Heart left ventricle (tissue), 16 donors: ENCODE results near the gene ARID3A. TPM values are rescaled to one million over a fixed set of nuclear protein-coding genes. Genes with fewer than 3 reads are reported as not detected.

ENCODE experiments used
- ATAC-seq, 4 donors: fragments of 200-7000 bp; cut with Tn5 transposase; one replicate each; pipeline ENCODE4 v1.9.1; 2020 to 2022; ENCODE audit warnings: moderate library complexity in 4 of 4, mild to moderate bottlenecking in 3 of 4, moderate number of reproducible peaks in 1 of 4
- DNase-seq, 5 donors: peaks; one replicate each; pipeline ENCODE4 v3.0.0-alpha.2; 2020
- H3K27ac ChIP-seq, 12 donors: fragments of 200-600 bp; sonication (generic) in 4 of 12; one replicate each; pipeline versions ENCODE4 v1.5.0 to v1.8.0; 2016 to 2022; ENCODE audit warnings: mild to moderate bottlenecking in 2 of 12
- H3K27me3 ChIP-seq, 9 donors: fragments of 200-600 bp; sonication (generic) in 2 of 9; one replicate each; pipeline versions ENCODE4 v1.5.1 to v1.8.0; 2016 to 2022; ENCODE audit warnings: mild to moderate bottlenecking in 3 of 9
- H3K36me3 ChIP-seq, 9 donors: fragments of 200-600 bp; sonication (generic) in 2 of 9; one replicate each; pipeline versions ENCODE4 v1.5.0 to v1.8.0; 2018 to 2022; ENCODE audit warnings: mild to moderate bottlenecking in 2 of 9
- H3K4me1 ChIP-seq, 12 donors: fragments of 200-600 bp; sonication (generic) in 4 of 12; one replicate each; pipeline versions ENCODE4 v1.5.0 to v1.8.0; 2016 to 2022; ENCODE audit warnings: mild to moderate bottlenecking in 3 of 12
- H3K4me3 ChIP-seq, 12 donors: fragments of 200-600 bp; sonication (generic) in 4 of 12; one replicate each; pipeline versions ENCODE4 v1.5.0 to v1.8.0; 2017 to 2022; ENCODE audit warnings: mild to moderate bottlenecking in 9 of 12, moderate library complexity in 4 of 12
- H3K9me3 ChIP-seq, 12 donors: fragments of 200-600 bp; sonication (generic) in 4 of 12; one replicate each; pipeline versions ENCODE4 v1.5.0 to v1.8.0; 2016 to 2022; ENCODE audit warnings: mild to moderate bottlenecking in 1 of 12
- POLR2A ChIP-seq, 2 donors: fragments of 450-650 bp; IDR thresholded peaks; one replicate each; pipeline ENCODE4 v1.6.1; 2017; ENCODE audit warnings: antibody characterized with exemption in 2 of 2, mild to moderate bottlenecking in 2 of 2, moderate library complexity in 2 of 2
- WGBS, 4 donors: extraction: QIAGEN DNeasy Blood & Tissue Kit in 2 of 4; methylation state at CpG; one replicate each; pipeline versions ENCODE4 v1.1.5 to v1.1.7; 2013 to 2018; 5-methylcytosine and 5-hydroxymethylcytosine counted together
- intact Hi-C, 10 donors: fragments of 100-400 bp; cut with DNase I; formaldehyde crosslinking; loops; one replicate each; pipeline versions ENCODE4 v1.11.1 to v1.14.2; 2022
- polyA plus RNA-seq, 2 donors: library from polyadenylated mRNA; stranded (reverse); fragments of 200-250 nt; gene quantifications; one replicate each; pipeline ENCODE4 v1.2.3, GENCODE V29; 2013
- total RNA-seq, 9 donors: library from RNA; depleted of rRNA in 2 of 9; stranded (reverse); fragments of >200 nt in 2 of 9; fragmentation: NEBNext Ultra II Directional in 3 of 9; extraction: Animal tissue kit (Norgen Biotek cat#: 25700) in 3 of 9; gene quantifications; one replicate each; pipeline versions ENCODE4 v1.1.0 to v1.2.4, GENCODE V29; 2016 to 2023
- TF ChIP-seq, protein P1 (sequence below), 12 donors: fragments of 200-600 bp; sonication (generic) in 4 of 12; IDR thresholded peaks; one replicate each; pipeline versions ENCODE4 v1.5.0 to v1.8.0; 2018 to 2022; ENCODE audit warnings: antibody characterized with exemption in 12 of 12, mild to moderate bottlenecking in 5 of 12
- donor health status: ischemic (EF 13 %, LVEDD 7.1; RV severe dilation, severe dysfunction).
- donor health status: healthy with polysubstance abuse.
- donor health status: DM: no; HTN: yes; CAD: no.
- donor health status: DM: no; HTN: no; CAD: no.
- donor health status: ischemic (EF 25% LVEDD 6.9; RV normal size, moderate dysfunction).
- donor health status: ischemic (EF 25% LVEDD 5.7; RV mildly dilated, moderate dysfunction).
- donor health status: healthy.
- donor health status: DM: yes; HTN: yes; CAD: no.
- donor health status: ischemic (EF 35%, LVEDD 5.7; RV mildly dilated, moderate dysfunction).
- donor health status: nonischemic (EF 11% LVEDD 7.7; RV severe dilation, severe dysfunction).
- donor health status: DM: yes; HTN: yes; CAD: no.
- donor health status: PGD.
- donor health status: ischemic (EF 29% LVEDD 5.4; RV normal size, mild dysfunction).
- donor health status: nonischemic (EF 23%, LVEDD 6.1; RV moderate dilation, normal function).

ARID3A gene
- total and polyA plus RNA-seq, 11 donors = 1.9 to 15.7 (median 5.8) TPM

DNA sequence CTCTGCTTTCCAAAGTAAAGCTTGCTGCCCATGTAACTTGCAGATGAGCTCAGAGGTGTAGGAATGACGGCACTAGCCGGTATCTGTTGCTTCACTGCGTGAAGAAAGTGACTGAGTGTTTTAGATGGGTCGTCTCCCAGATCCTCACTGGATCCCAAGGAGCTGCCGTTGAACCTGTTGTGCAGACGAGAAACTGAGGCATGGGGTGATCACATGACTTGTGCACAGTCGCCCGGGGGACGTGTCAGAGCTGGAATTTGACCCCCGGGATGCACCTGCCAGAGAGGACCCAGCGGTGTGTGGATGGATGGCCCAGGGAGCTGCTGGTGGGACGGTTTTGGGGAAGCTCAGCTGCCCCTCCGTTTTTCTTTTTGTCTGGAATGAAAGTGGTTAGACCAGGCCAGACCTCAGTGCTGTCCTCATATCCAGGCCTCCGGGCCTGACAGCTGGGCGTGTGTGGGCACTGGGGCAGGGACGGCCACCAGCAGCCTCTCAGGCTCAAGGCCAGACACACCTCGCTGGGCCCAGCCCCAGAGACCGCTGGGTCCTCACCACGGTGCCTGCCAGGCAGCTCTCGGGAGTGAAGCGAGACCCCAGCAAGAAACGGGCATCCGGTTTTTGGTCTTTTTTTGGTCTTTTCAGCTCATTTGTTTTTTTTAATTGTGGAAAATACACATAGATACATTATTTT is 12.5 kb downstream of the ARID3A start:
- no peak for TF ChIP-seq POLR2A (IDR thresholded peaks at IDR 0.05)
- TF ChIP-seq, protein P1, sequence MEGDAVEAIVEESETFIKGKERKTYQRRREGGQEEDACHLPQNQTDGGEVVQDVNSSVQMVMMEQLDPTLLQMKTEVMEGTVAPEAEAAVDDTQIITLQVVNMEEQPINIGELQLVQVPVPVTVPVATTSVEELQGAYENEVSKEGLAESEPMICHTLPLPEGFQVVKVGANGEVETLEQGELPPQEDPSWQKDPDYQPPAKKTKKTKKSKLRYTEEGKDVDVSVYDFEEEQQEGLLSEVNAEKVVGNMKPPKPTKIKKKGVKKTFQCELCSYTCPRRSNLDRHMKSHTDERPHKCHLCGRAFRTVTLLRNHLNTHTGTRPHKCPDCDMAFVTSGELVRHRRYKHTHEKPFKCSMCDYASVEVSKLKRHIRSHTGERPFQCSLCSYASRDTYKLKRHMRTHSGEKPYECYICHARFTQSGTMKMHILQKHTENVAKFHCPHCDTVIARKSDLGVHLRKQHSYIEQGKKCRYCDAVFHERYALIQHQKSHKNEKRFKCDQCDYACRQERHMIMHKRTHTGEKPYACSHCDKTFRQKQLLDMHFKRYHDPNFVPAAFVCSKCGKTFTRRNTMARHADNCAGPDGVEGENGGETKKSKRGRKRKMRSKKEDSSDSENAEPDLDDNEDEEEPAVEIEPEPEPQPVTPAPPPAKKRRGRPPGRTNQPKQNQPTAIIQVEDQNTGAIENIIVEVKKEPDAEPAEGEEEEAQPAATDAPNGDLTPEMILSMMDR (IDR thresholded peaks at IDR 0.05) = no peak
- DNase-seq = no peak
- Histone ChIP-seq H3K27ac (no peak overlapping the region), H3K27me3 (no peaks in the 10 kb centered on the region), H3K4me1 (peaks cover 0 to 46% (median 24%) of the 10 kb centered on the region in 12 donors), H3K4me3 (no peak overlapping the region), H3K9me3 (peaks cover 0 to 2% (median 0%) of the 10 kb centered on the region in 12 donors), H3K36me3 (peaks cover 0 to 10% (median 0%) of the 10 kb centered on the region in 9 donors)
- ATAC-seq = no peak
- WGBS, 4 donors = 89 to 93% (median 91%) methylated on average over 19 to 23 of the region's 23 CpGs
- intact Hi-C loops = loop anchor here in 1 of 10 donors (5.0 kb wide), 1 partner anchor 39 kb away; no protein-coding TSS in a partner anchor

DNA sequence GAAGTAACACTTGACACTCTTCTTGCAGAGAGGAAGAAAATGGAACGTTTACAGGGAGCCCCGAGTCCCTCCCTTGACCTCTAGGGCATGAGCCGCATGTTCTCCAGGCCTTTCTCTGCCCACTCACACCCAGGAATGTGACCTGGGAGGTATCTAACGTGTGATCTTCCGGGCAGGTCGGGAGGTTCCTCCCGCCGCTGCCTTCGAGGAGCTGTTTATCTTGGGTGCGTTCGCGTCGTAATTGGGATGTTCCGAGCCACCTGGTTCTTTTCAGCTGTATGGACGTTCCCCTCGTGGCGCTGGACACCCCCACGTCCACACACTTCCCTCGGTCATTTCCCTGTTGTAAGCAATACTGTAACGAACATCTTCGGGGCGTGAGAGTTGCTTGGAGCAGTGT is 13.6 kb downstream of the ARID3A start:
- Histone ChIP-seq H3K27me3 (no peaks in the 10 kb centered on the region), H3K4me3 (no peak overlapping the region), H3K36me3 (peaks cover 0 to 10% (median 0%) of the 10 kb centered on the region in 9 donors), H3K4me1 (peaks cover 0 to 36% (median 14%) of the 10 kb centered on the region in 12 donors), H3K9me3 (peaks cover 0 to 4% (median 0%) of the 10 kb centered on the region in 12 donors), H3K27ac (no peak overlapping the region)
- TF ChIP-seq POLR2A (IDR thresholded peaks at IDR 0.05) = no peak
- TF ChIP-seq, protein P1 (IDR thresholded peaks at IDR 0.05) = no peak
- DNase-seq (peak in 1 of 5 donors; percentile 6), ATAC-seq (no peak)
- WGBS, 4 donors = 91 to 94% (median 92%) methylated on average over 22 of the region's 22 CpGs
- intact Hi-C loops = loop anchor here in 1 of 10 donors (5.0 kb wide), 1 partner anchor 38 kb away; no protein-coding TSS in a partner anchor

DNA sequence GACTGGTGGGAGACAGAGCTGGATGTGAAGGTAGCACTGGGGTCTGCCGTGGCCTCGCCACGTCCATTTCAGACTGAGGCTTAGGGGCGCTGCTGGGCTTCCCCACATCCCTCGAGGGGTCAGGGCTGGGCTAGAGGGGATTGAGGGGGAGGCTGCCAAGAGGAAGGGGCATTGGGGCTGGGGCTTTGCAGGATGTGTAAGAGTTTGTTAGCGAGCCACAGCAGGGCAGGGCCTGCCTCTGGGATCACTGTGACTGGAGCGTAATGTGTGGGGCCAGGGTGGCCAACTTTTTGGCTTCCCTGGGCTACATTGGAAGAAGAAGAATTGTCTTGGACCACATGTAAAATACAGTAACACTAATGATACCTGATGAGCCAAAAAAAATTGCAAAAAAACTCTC is 14.1 kb downstream of the ARID3A start:
- Histone ChIP-seq H3K27me3 (no peaks in the 10 kb centered on the region), H3K4me1 (peaks cover 0 to 31% (median 9%) of the 10 kb centered on the region in 12 donors), H3K27ac (peak overlapping the region in 6 of 12 donors; percentile 67 to 89 (median 86)), H3K4me3 (no peak overlapping the region), H3K9me3 (peaks cover 0 to 4% (median 0%) of the 10 kb centered on the region in 12 donors), H3K36me3 (peaks cover 0 to 10% (median 0%) of the 10 kb centered on the region in 9 donors)
- intact Hi-C loops = loop anchor here in 1 of 10 donors (5.0 kb wide), 1 partner anchor 37 kb away; no protein-coding TSS in a partner anchor
- 94 to 98% (median 98%) methylated on average over 7 of the region's 7 CpGs for WGBS, 4 donors
- no peak for ATAC-seq
- peak in 1 of 5 donors; percentile 6 for DNase-seq
- TF ChIP-seq, protein P1 (IDR thresholded peaks at IDR 0.05) = no peak
- no peak for TF ChIP-seq POLR2A (IDR thresholded peaks at IDR 0.05)

DNA sequence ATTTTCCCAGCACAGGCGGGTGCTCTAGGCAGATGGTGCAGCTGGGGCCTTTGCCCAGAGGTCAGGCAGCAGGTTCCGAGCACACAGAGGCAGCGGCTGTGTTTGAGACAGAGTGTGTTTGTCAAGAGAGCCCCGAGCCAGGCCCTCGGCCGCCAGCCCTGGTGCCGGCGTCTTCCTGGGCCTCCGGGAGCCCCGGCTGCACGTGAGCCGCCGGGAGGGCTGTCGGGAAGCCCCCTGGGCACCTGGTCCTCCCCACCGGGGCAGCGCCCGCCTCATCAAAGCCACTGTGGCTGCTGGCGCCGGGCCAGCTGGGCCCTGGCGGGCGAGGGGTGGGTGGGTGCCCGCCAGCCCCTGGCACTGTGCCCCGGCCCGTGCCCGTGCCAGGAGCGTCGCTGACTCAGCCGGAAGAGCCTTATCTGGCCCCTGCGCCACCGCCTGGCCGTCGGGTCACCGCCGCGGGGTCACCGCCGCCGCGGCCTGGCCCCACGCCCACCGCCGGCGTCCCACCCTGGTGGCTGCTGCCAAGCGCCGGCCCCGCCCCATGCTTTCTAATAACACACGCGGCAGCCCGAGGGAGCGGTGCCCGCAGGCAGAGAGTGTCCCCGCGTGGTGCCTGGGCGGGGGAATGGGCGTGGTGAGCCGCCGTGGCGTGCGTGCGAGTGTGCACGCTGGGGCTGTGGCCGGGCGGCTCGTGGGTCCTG is 14.9 kb downstream of the ARID3A start:
- H3K27me3 ChIP-seq = no peaks in the 10 kb centered on the region
- H3K36me3 ChIP-seq = peaks cover 0 to 10% (median 0%) of the 10 kb centered on the region in 9 donors
- H3K9me3 ChIP-seq = peaks cover 0 to 4% (median 0%) of the 10 kb centered on the region in 12 donors
- TF ChIP-seq, protein P1 (IDR thresholded peaks at IDR 0.05) = peak in 1 of 12 donors; percentile 14
- no peak for TF ChIP-seq POLR2A (IDR thresholded peaks at IDR 0.05)
- H3K4me3 ChIP-seq = peak overlapping the region in 11 of 12 donors; percentile 22 to 55 (median 42)
- H3K4me1 ChIP-seq = peaks cover 0 to 23% (median 4%) of the 10 kb centered on the region in 12 donors
- H3K27ac ChIP-seq = peak overlapping the region in 11 of 12 donors; percentile 67 to 89 (median 82)
- DNase-seq = peak; percentile 66 to 84 (median 69)
- intact Hi-C loops = no loop called here
- 36 to 78% (median 52%) methylated on average over 4 to 64 of the region's 64 CpGs for WGBS, 4 donors
- peak in 3 of 4 donors; percentile 81 to 87 (median 85) for ATAC-seq
